Loucy (cell line): ENCODE measurements around the gene NET1.
"Not testable (repeated sequence)": the region's sequence is repeated elsewhere in the genome, so short reads cannot be mapped to it uniquely, and the experiment has no call there.

Experiments used
- EZH2phosphoT487 ChIP-seq: fragments of 200-600 bp; IDR thresholded peaks from 2 replicates; pipeline ENCODE4 v1.6.1; 2018; ENCODE audit warnings: antibody characterized with exemption, mild to moderate bottlenecking, moderate library complexity, borderline replicate concordance
- TF ChIP-seq, protein P1 (sequence below): fragments of 200-600 bp; sonication (generic); conservative IDR thresholded peaks from 2 replicates; pipeline ENCODE4 v1.5.1; 2014; ENCODE audit warnings: mild to moderate bottlenecking, antibody characterized with exemption, low read length

GRCh38 chr10:5475974-5476807, 63.8 kb downstream of the NET1 start:
- TF ChIP-seq, protein P1, sequence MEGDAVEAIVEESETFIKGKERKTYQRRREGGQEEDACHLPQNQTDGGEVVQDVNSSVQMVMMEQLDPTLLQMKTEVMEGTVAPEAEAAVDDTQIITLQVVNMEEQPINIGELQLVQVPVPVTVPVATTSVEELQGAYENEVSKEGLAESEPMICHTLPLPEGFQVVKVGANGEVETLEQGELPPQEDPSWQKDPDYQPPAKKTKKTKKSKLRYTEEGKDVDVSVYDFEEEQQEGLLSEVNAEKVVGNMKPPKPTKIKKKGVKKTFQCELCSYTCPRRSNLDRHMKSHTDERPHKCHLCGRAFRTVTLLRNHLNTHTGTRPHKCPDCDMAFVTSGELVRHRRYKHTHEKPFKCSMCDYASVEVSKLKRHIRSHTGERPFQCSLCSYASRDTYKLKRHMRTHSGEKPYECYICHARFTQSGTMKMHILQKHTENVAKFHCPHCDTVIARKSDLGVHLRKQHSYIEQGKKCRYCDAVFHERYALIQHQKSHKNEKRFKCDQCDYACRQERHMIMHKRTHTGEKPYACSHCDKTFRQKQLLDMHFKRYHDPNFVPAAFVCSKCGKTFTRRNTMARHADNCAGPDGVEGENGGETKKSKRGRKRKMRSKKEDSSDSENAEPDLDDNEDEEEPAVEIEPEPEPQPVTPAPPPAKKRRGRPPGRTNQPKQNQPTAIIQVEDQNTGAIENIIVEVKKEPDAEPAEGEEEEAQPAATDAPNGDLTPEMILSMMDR: not testable (repeated sequence)
- not testable (repeated sequence) for TF ChIP-seq EZH2phosphoT487
